ENCODE measurements around the gene PKD2. TPM values are rescaled to one million over a fixed set of nuclear protein-coding genes. Genes with fewer than 3 reads are reported as not detected.

PKD2 gene
- total and polyA plus RNA-seq, 2 of the 13 experiments (the other 11 are each of a cell fraction or from before 2014, with no cell fraction given): 5.6 to 9.1 TPM

DNA sequence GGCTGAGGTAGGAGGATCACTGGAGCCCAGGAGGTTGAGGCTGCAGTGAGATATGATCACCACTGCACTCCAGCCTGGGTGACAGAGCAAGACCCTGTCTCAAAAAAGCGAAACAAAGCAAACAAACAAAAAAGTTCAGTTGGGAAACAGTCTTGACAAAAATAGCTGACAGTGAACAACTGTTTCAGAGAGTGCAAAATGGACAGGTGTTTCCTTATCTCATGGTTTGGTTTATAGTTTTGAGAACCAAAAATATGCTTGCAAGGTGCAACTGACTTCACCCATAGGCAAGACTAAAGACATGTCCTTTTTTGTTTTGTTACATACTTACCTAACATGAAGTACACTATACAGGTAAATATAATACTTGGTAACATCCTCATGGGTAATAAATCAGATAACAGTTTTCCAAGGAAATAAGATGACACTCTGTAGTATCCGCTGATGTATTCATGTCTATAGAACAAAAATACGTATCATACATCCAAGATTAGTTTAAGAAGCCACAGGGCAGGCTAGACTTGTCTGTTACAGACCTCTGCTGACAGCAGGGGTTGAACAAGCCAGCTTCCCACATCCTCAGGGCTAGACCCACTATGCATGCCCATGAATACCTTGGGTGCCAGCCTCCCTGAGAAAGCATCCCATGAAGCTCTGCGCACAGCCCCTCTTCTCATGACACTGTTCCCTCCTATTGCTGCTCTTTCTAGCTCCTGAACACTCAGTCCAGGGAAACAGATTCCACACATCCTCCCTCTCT lies 91.7 kb downstream of the PKD2 start:
- H3K36me3 ChIP-seq (replicated peaks in 1 of 2; ENCODE audit: control insufficient read depth in 1 of 2, insufficient read depth in 2 of 2, low read length in 2 of 2): peaks cover 0 to 11% of the 10 kb centered on the region in 2 experiments; a peak in 2 of 5 replicates
- H4K20me1 ChIP-seq (ENCODE audit: insufficient read depth, low read length): no peaks in the 10 kb centered on the region
- H3K9ac ChIP-seq (ENCODE audit: insufficient read depth, low read depth, low read length): no peak overlapping the region
- ATAC-seq (no peak), FAIRE-seq (no peak), DNase-seq (ENCODE audit: low spot score) (no peak)
- ChIA-PET POLR2A (no interaction called here), CTCF (ENCODE audit: low intra/inter-chr PET ratio, low total read pairs) (no interaction called here)
- intact Hi-C loops (cut with micrococcal nuclease; ENCODE audit: unreplicated experiment): no loop called here
- H2AFZ ChIP-seq (ENCODE audit: low read length): no peak overlapping the region
- BruUV-seq (replicated peaks): no TSS peak
- H3K27me3 ChIP-seq (ENCODE audit: control insufficient read depth in 1 of 2, insufficient read depth in 2 of 2, low read length in 2 of 2): no peaks in the 10 kb centered on the region
- TF ChIP-seq FOSL1 (CRISPR knock-in tag; IDR thresholded peaks at IDR 0.05; ENCODE audit: borderline replicate concordance) (no peak), PLRG1 (conservative IDR thresholded peaks at IDR 0.05) (no peak), EHMT2 (IDR thresholded peaks at IDR 0.05; ENCODE audit: borderline replicate concordance, low read depth, low read length) (no peak), DPF2 (CRISPR knock-in tag; IDR thresholded peaks at IDR 0.05; ENCODE audit: borderline replicate concordance, low read depth) (no peak)
- TF ChIP-seq, protein P1, sequence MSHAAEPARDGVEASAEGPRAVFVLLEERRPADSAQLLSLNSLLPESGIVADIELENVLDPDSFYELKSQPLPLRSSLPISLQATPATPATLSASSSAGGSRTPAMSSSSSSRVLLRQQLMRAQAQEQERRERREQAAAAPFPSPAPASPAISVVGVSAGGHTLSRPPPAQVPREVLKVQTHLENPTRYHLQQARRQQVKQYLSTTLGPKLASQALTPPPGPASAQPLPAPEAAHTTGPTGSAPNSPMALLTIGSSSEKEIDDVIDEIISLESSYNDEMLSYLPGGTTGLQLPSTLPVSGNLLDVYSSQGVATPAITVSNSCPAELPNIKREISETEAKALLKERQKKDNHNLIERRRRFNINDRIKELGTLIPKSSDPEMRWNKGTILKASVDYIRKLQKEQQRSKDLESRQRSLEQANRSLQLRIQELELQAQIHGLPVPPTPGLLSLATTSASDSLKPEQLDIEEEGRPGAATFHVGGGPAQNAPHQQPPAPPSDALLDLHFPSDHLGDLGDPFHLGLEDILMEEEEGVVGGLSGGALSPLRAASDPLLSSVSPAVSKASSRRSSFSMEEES (CRISPR knock-in tag; IDR thresholded peaks at IDR 0.05): no peak
- no peak overlapping the region for H3K4me3 ChIP-seq (replicated peaks in 1 of 3; ENCODE audit: insufficient read depth in 1 of 3, low read depth in 2 of 3, low read length in 3 of 3)
- no peak overlapping the region for H3K4me2 ChIP-seq (ENCODE audit: low read depth, low read length)
- WGBS (ENCODE audit: low lambda C conversion rate): 99% methylated on average over 4 of the region's 4 CpGs
- H3K27ac ChIP-seq (ENCODE audit: extremely low read length, insufficient read depth, low read length): no peak overlapping the region
- in situ Hi-C loops (cut with HindIII; ENCODE audit: extremely low pct_ligation_motif_present, low pct_unique_long_range_greater_than_20kb): no loop called here
- no peaks in the 10 kb centered on the region for H3K9me3 ChIP-seq (ENCODE audit: low read length)
- no peaks in the 10 kb centered on the region for H3K79me2 ChIP-seq (ENCODE audit: insufficient read depth, low read length)
- no peaks in the 10 kb centered on the region; the same call in 1 of the 2 replicates for H3K4me1 ChIP-seq (ENCODE audit: insufficient read depth, low read length)

DNA sequence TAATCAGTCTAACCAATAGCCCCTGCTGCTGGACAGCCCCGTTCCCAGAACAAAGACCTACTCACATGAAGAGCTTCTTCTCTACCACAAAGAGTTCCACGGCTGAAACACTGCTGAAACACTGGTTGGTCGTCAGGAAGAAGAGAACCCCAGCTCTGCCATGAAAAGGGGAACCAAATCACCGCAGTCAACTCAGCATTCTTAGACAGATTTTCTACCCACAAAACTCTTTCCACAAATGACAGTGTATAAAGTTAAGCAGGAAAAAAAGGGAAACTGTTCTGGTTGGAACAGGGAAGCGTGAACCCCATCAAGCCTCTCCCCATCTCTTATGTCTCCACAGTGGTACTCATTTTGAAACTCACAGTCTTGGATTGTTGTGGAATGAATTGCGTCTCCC lies 93.7 kb downstream of the PKD2 start:
- ATAC-seq (no peak), DNase-seq (ENCODE audit: low spot score) (no peak), FAIRE-seq (no peak)
- Histone ChIP-seq H3K27ac (ENCODE audit: extremely low read length, insufficient read depth, low read length) (no peak overlapping the region), H3K4me2 (ENCODE audit: low read depth, low read length) (no peak overlapping the region), H3K27me3 (ENCODE audit: control insufficient read depth in 1 of 2, insufficient read depth in 2 of 2, low read length in 2 of 2) (no peaks in the 10 kb centered on the region), H2AFZ (ENCODE audit: low read length) (no peak overlapping the region), H3K9ac (ENCODE audit: insufficient read depth, low read depth, low read length) (no peak overlapping the region), H3K4me3 (replicated peaks in 1 of 3; ENCODE audit: insufficient read depth in 1 of 3, low read depth in 2 of 3, low read length in 3 of 3) (no peak overlapping the region), H3K79me2 (ENCODE audit: insufficient read depth, low read length) (no peaks in the 10 kb centered on the region), H3K9me3 (ENCODE audit: low read length) (no peaks in the 10 kb centered on the region), H3K36me3 (replicated peaks in 1 of 2; ENCODE audit: control insufficient read depth in 1 of 2, insufficient read depth in 2 of 2, low read length in 2 of 2) (peaks cover 0 to 11% of the 10 kb centered on the region in 2 experiments; a peak in 2 of 5 replicates), H4K20me1 (ENCODE audit: insufficient read depth, low read length) (no peaks in the 10 kb centered on the region), H3K4me1 (ENCODE audit: insufficient read depth, low read length) (peaks cover 19% of the 10 kb centered on the region)
- TF ChIP-seq TSC22D2 (CRISPR knock-in tag; IDR thresholded peaks at IDR 0.05; ENCODE audit: borderline replicate concordance) (no peak), ZNF670 (CRISPR knock-in tag; IDR thresholded peaks at IDR 0.05; ENCODE audit: borderline replicate concordance) (no peak), WIZ (CRISPR knock-in tag; IDR thresholded peaks at IDR 0.05) (no peak), ZNF615 (CRISPR knock-in tag; IDR thresholded peaks at IDR 0.05; ENCODE audit: borderline replicate concordance) (no peak), KLF16 (CRISPR knock-in tag; IDR thresholded peaks at IDR 0.05) (no peak), NCOA1 (CRISPR knock-in tag; IDR thresholded peaks at IDR 0.05) (no peak), NFRKB (IDR thresholded peaks at IDR 0.05) (no peak), MXI1 (IDR thresholded peaks at IDR 0.05; ENCODE audit: borderline replicate concordance, low read depth, low read length) (no peak)
- intact Hi-C loops (cut with micrococcal nuclease; ENCODE audit: unreplicated experiment): no loop called here
- no TSS peak for BruUV-seq (replicated peaks)
- ChIA-PET POLR2A (no interaction called here), CTCF (ENCODE audit: low intra/inter-chr PET ratio, low total read pairs) (no interaction called here)
- in situ Hi-C loops (cut with HindIII; ENCODE audit: extremely low pct_ligation_motif_present, low pct_unique_long_range_greater_than_20kb): no loop called here
- WGBS (ENCODE audit: low lambda C conversion rate): 95% methylated on average over 6 of the region's 6 CpGs

Data from HepG2 (cell line).